ENCODE measurements around the gene MAP2K3.
A peak's percentile ranks its signal among the peaks of the same experiment; 100 is the strongest.
"Not testable (repeated sequence)": the region's sequence is repeated elsewhere in the genome, so short reads cannot be mapped to it uniquely, and the experiment has no call there.

The MAP2K3 gene

GRCh38 chr17:21307273-21307625 is 22.7 kb downstream of the MAP2K3 start:
- peaks cover 30% of the 10 kb centered on the region; the same call in 1 of the 2 replicates for H3K9me3 ChIP-seq (ENCODE audit: control insufficient read depth, insufficient read depth, low read depth, low read length)
- H3K27me3 ChIP-seq (ENCODE audit: control insufficient read depth, insufficient read depth, low read length); H3K27ac ChIP-seq (ENCODE audit: low read depth, low read length); H3K9ac ChIP-seq (ENCODE audit: low read length); H3K4me1 ChIP-seq (ENCODE audit: control insufficient read depth, insufficient read depth, low read length); H3K4me3 ChIP-seq (ENCODE audit: low read depth, low read length): not testable (repeated sequence)
- peaks cover 34% of the 10 kb centered on the region for H3K36me3 ChIP-seq (ENCODE audit: control insufficient read depth, insufficient read depth, low read length)

- H3K9ac ChIP-seq (ENCODE audit: low read length); H3K27me3 ChIP-seq (ENCODE audit: control insufficient read depth, insufficient read depth, low read length); H3K27ac ChIP-seq (ENCODE audit: low read depth, low read length); H3K4me1 ChIP-seq (ENCODE audit: control insufficient read depth, insufficient read depth, low read length); H3K4me3 ChIP-seq (ENCODE audit: low read depth, low read length): not testable (repeated sequence)
- Histone ChIP-seq H3K9me3 (ENCODE audit: control insufficient read depth, insufficient read depth, low read depth, low read length) (peaks cover 16% of the 10 kb centered on the region; the same call in 1 of the 2 replicates), H3K36me3 (ENCODE audit: control insufficient read depth, insufficient read depth, low read length) (peaks cover 20% of the 10 kb centered on the region)
Measured at GRCh38 chr17:21308931-21309381, 24.4 kb downstream of the MAP2K3 start.

- not testable (repeated sequence) for H3K4me3 ChIP-seq (ENCODE audit: low read depth, low read length); H3K4me1 ChIP-seq (ENCODE audit: control insufficient read depth, insufficient read depth, low read length); H3K27ac ChIP-seq (ENCODE audit: low read depth, low read length); H3K27me3 ChIP-seq (ENCODE audit: control insufficient read depth, insufficient read depth, low read length); H3K9ac ChIP-seq (ENCODE audit: low read length)
- peaks cover 14% of the 10 kb centered on the region for H3K36me3 ChIP-seq (ENCODE audit: control insufficient read depth, insufficient read depth, low read length)
- peaks cover 12% of the 10 kb centered on the region; the same call in 1 of the 2 replicates for H3K9me3 ChIP-seq (ENCODE audit: control insufficient read depth, insufficient read depth, low read depth, low read length)
Measured at GRCh38 chr17:21310061-21310765, 25.7 kb downstream of the MAP2K3 start.

GRCh38 chr17:21310766-21311602 is 26.5 kb downstream of the MAP2K3 start:
- not testable (repeated sequence) for H3K9ac ChIP-seq (ENCODE audit: low read length); H3K9me3 ChIP-seq (ENCODE audit: control insufficient read depth, insufficient read depth, low read depth, low read length); H3K27me3 ChIP-seq (ENCODE audit: control insufficient read depth, insufficient read depth, low read length); H3K4me3 ChIP-seq (ENCODE audit: low read depth, low read length); H3K27ac ChIP-seq (ENCODE audit: low read depth, low read length); H3K4me1 ChIP-seq (ENCODE audit: control insufficient read depth, insufficient read depth, low read length)
- peaks cover 14% of the 10 kb centered on the region for H3K36me3 ChIP-seq (ENCODE audit: control insufficient read depth, insufficient read depth, low read length)

GRCh38 chr17:21313320-21313719 is 28.8 kb downstream of the MAP2K3 start:
- no peak overlapping the region for H3K9ac ChIP-seq (ENCODE audit: low read length)
- H3K9me3 ChIP-seq (ENCODE audit: control insufficient read depth, insufficient read depth, low read depth, low read length) = peaks cover 9% of the 10 kb centered on the region; the same call in 1 of the 2 replicates
- peaks cover 2% of the 10 kb centered on the region; the same call in 1 of the 2 replicates for H3K27me3 ChIP-seq (ENCODE audit: control insufficient read depth, insufficient read depth, low read length)
- peaks cover 12% of the 10 kb centered on the region for H3K36me3 ChIP-seq (ENCODE audit: control insufficient read depth, insufficient read depth, low read length)
- H3K4me3 ChIP-seq (ENCODE audit: low read depth, low read length) = no peak overlapping the region
- no peak overlapping the region for H3K27ac ChIP-seq (ENCODE audit: low read depth, low read length)
- no peaks in the 10 kb centered on the region for H3K4me1 ChIP-seq (ENCODE audit: control insufficient read depth, insufficient read depth, low read length)

- not testable (repeated sequence) for H3K4me3 ChIP-seq (ENCODE audit: low read depth, low read length); H3K27ac ChIP-seq (ENCODE audit: low read depth, low read length); H3K36me3 ChIP-seq (ENCODE audit: control insufficient read depth, insufficient read depth, low read length)
Measured at GRCh38 chr17:21313761-21314160, 29.2 kb downstream of the MAP2K3 start.

GRCh38 chr17:21314261-21314664 is 29.8 kb downstream of the MAP2K3 start:
- H3K4me3 ChIP-seq (ENCODE audit: low read depth, low read length); H3K36me3 ChIP-seq (ENCODE audit: control insufficient read depth, insufficient read depth, low read length); H3K9ac ChIP-seq (ENCODE audit: low read length); H3K27ac ChIP-seq (ENCODE audit: low read depth, low read length); H3K9me3 ChIP-seq (ENCODE audit: control insufficient read depth, insufficient read depth, low read depth, low read length); H3K4me1 ChIP-seq (ENCODE audit: control insufficient read depth, insufficient read depth, low read length): not testable (repeated sequence)
- H3K27me3 ChIP-seq (ENCODE audit: control insufficient read depth, insufficient read depth, low read length) = peaks cover 10% of the 10 kb centered on the region; the same call in 1 of the 2 replicates

More at GRCh38 chr17:21313761-21314160, 29.2 kb downstream of the MAP2K3 start:
- not testable (repeated sequence) for H3K27me3 ChIP-seq (ENCODE audit: control insufficient read depth, insufficient read depth, low read length); H3K9ac ChIP-seq (ENCODE audit: low read length); H3K9me3 ChIP-seq (ENCODE audit: control insufficient read depth, insufficient read depth, low read depth, low read length); H3K4me1 ChIP-seq (ENCODE audit: control insufficient read depth, insufficient read depth, low read length)

GRCh38 chr17:21314701-21315111 is 30.2 kb downstream of the MAP2K3 start:
- not testable (repeated sequence) for H3K9me3 ChIP-seq (ENCODE audit: control insufficient read depth, insufficient read depth, low read depth, low read length); H3K36me3 ChIP-seq (ENCODE audit: control insufficient read depth, insufficient read depth, low read length); H3K9ac ChIP-seq (ENCODE audit: low read length); H3K27ac ChIP-seq (ENCODE audit: low read depth, low read length); H3K4me3 ChIP-seq (ENCODE audit: low read depth, low read length); H3K4me1 ChIP-seq (ENCODE audit: control insufficient read depth, insufficient read depth, low read length)
- H3K27me3 ChIP-seq (ENCODE audit: control insufficient read depth, insufficient read depth, low read length) = peaks cover 15% of the 10 kb centered on the region; the same call in 1 of the 2 replicates

GRCh38 chr17:21315246-21316000 is 30.9 kb downstream of the MAP2K3 start:
- not testable (repeated sequence) for H3K36me3 ChIP-seq (ENCODE audit: control insufficient read depth, insufficient read depth, low read length); H3K9me3 ChIP-seq (ENCODE audit: control insufficient read depth, insufficient read depth, low read depth, low read length); H3K4me3 ChIP-seq (ENCODE audit: low read depth, low read length); H3K9ac ChIP-seq (ENCODE audit: low read length); H3K27ac ChIP-seq (ENCODE audit: low read depth, low read length); H3K4me1 ChIP-seq (ENCODE audit: control insufficient read depth, insufficient read depth, low read length)
- peaks cover 20% of the 10 kb centered on the region; the same call in 1 of the 2 replicates for H3K27me3 ChIP-seq (ENCODE audit: control insufficient read depth, insufficient read depth, low read length)

GRCh38 chr17:21316212-21316886 is 31.8 kb downstream of the MAP2K3 start:
- H3K9ac ChIP-seq (ENCODE audit: low read length); H3K9me3 ChIP-seq (ENCODE audit: control insufficient read depth, insufficient read depth, low read depth, low read length); H3K4me1 ChIP-seq (ENCODE audit: control insufficient read depth, insufficient read depth, low read length); H3K27ac ChIP-seq (ENCODE audit: low read depth, low read length); H3K36me3 ChIP-seq (ENCODE audit: control insufficient read depth, insufficient read depth, low read length): not testable (repeated sequence)
- H3K27me3 ChIP-seq (ENCODE audit: control insufficient read depth, insufficient read depth, low read length) = peaks cover 23% of the 10 kb centered on the region; the same call in 1 of the 2 replicates
- peak overlapping the region; percentile 47; the same call in 1 of the 2 replicates for H3K4me3 ChIP-seq (ENCODE audit: low read depth, low read length)
